Naive B cell (primary cell): ENCODE data around the gene RGCC. TPM values are rescaled to one million over a fixed set of nuclear protein-coding genes. Genes with fewer than 3 reads are reported as not detected.
"Not testable (repeated sequence)": the region's sequence is repeated elsewhere in the genome, so short reads cannot be mapped to it uniquely, and the experiment has no call there.

Experiments used
- ATAC-seq, 2 donors: fragments of 150-1000 bp; cut with Tn5 transposase; 2 replicates each; pipeline ENCODE4 v1.10.0; 2021; ENCODE audit warnings: low read depth in 2 of 2, mild to moderate bottlenecking in 2 of 2, moderate library complexity in 2 of 2
- DNase-seq: peaks from one replicate; pipeline ENCODE4 v3.0.0; 2022
- H3K27ac Mint-ChIP-seq, 6 donors: one replicate each; pipeline ENCODE4 v1.8.0; 2020 to 2022; ENCODE audit warnings: mild to moderate bottlenecking in 6 of 6, mixed read lengths in 6 of 6, moderate library complexity in 5 of 6, inconsistent platforms in 2 of 6
- H3K27me3 Mint-ChIP-seq, 3 donors: one replicate each; pipeline ENCODE4 v1.8.0; 2021 to 2022; ENCODE audit warnings: mixed read lengths in 3 of 3, mild to moderate bottlenecking in 1 of 3
- H3K36me3 Mint-ChIP-seq, 2 donors: one replicate each; pipeline ENCODE4 v1.8.0; 2020 to 2022; ENCODE audit warnings: mixed read lengths in 2 of 2, inconsistent platforms in 1 of 2, mild to moderate bottlenecking in 1 of 2
- H3K4me1 Mint-ChIP-seq, 3 donors: one replicate each; pipeline ENCODE4 v1.8.0; 2020 to 2022; ENCODE audit warnings: mixed read lengths in 3 of 3, inconsistent platforms in 1 of 3, mild to moderate bottlenecking in 1 of 3, moderate library complexity in 1 of 3
- H3K4me3 Mint-ChIP-seq, 8 donors: one replicate each; pipeline ENCODE4 v1.8.0; 2020 to 2022; ENCODE audit warnings: mild to moderate bottlenecking in 8 of 8, mixed read lengths in 8 of 8, moderate library complexity in 8 of 8, inconsistent platforms in 2 of 8
- H3K9me3 Mint-ChIP-seq, 7 donors: one replicate each; pipeline ENCODE4 v1.8.0; 2020 to 2022; ENCODE audit warnings: mixed read lengths in 7 of 7, mild to moderate bottlenecking in 5 of 7, inconsistent platforms in 2 of 7, moderate library complexity in 1 of 7
- polyA plus RNA-seq, 6 donors: library from polyadenylated mRNA; unstranded; fragments of 300-500 nt; fragmentation: Illumina TruSeq; gene quantifications; one replicate each; pipeline ENCODE4 v1.2.3, GENCODE V29; 2021; ENCODE audit warnings: low read depth in 6 of 6

Gene RGCC
- 1 to 10 TPM in 4 of 6 donors, under 1 TPM in 1, not detected in 1; 0.88 to 7.7 (median 2.5) TPM for polyA plus RNA-seq

- Mint-ChIP-seq H3K36me3 (no peaks in the 10 kb centered on the region), H3K27ac (peak within 1 kb of the TSS; percentile 83 to 96 (median 93)), H3K4me3 (peak within 1 kb of the TSS; percentile 61 to 86 (median 83)), H3K9me3 (peaks cover 0 to 2% (median 0%) of the 10 kb centered on the region in 7 donors), H3K27me3 (peaks cover 38 to 58% (median 46%) of the 10 kb centered on the region in 3 donors), H3K4me1 (peaks cover 15 to 26% (median 23%) of the 10 kb centered on the region in 3 donors)
- peak; percentile 71 to 78 for ATAC-seq
- peak; percentile 85 for DNase-seq
These were observed at the start of gene RGCC for GRCh38 chr13:41456768-41457588. RGCC (plus strand) TSS chr13:41457550; CDS start chr13:41457708, 158 bp downstream.

- H3K4me3 Mint-ChIP-seq = no peak overlapping the region
- H3K9me3 Mint-ChIP-seq = no peaks in the 10 kb centered on the region
- H3K36me3 Mint-ChIP-seq = no peaks in the 10 kb centered on the region
- ATAC-seq = no peak
- H3K4me1 Mint-ChIP-seq = no peaks in the 10 kb centered on the region
- no peak for DNase-seq
- H3K27me3 Mint-ChIP-seq = peaks cover 3 to 19% (median 11%) of the 10 kb centered on the region in 3 donors
- peak overlapping the region in 1 of 6 donors; percentile 58 for H3K27ac Mint-ChIP-seq
These were observed 49.2 kb upstream of the RGCC start for GRCh38 chr13:41408121-41408520.

GRCh38 chr13:41408746-41409145, 48.6 kb upstream of the RGCC start:
- no peak for ATAC-seq
- H3K27me3 Mint-ChIP-seq = peaks cover 3 to 19% (median 11%) of the 10 kb centered on the region in 3 donors
- no peaks in the 10 kb centered on the region for H3K9me3 Mint-ChIP-seq
- no peaks in the 10 kb centered on the region for H3K36me3 Mint-ChIP-seq
- no peak for DNase-seq
- H3K27ac Mint-ChIP-seq = no peak overlapping the region
- H3K4me1 Mint-ChIP-seq = no peaks in the 10 kb centered on the region
- H3K4me3 Mint-ChIP-seq = no peak overlapping the region

- DNase-seq = no peak
- Mint-ChIP-seq H3K9me3 (no peaks in the 10 kb centered on the region), H3K27ac (no peak overlapping the region), H3K36me3 (no peaks in the 10 kb centered on the region), H3K4me3 (no peak overlapping the region), H3K27me3 (peaks cover 3 to 19% (median 11%) of the 10 kb centered on the region in 3 donors), H3K4me1 (no peaks in the 10 kb centered on the region)
- no peak for ATAC-seq
These were observed 47.7 kb upstream of the RGCC start for GRCh38 chr13:41409611-41410010.

- Mint-ChIP-seq H3K9me3 (peaks cover 0 to 1% (median 0%) of the 10 kb centered on the region in 7 donors), H3K27me3 (peaks cover 3 to 19% (median 11%) of the 10 kb centered on the region in 3 donors), H3K4me1 (no peaks in the 10 kb centered on the region), H3K4me3 (no peak overlapping the region), H3K27ac (no peak overlapping the region), H3K36me3 (no peaks in the 10 kb centered on the region)
- ATAC-seq (no peak), DNase-seq (no peak)
These were observed 46.3 kb upstream of the RGCC start for GRCh38 chr13:41411060-41411459.

GRCh38 chr13:41411522-41411921, 45.8 kb upstream of the RGCC start:
- no peak for ATAC-seq
- peaks cover 0 to 1% (median 0%) of the 10 kb centered on the region in 7 donors for H3K9me3 Mint-ChIP-seq
- H3K4me3 Mint-ChIP-seq = no peak overlapping the region
- H3K36me3 Mint-ChIP-seq = no peaks in the 10 kb centered on the region
- DNase-seq = no peak
- H3K4me1 Mint-ChIP-seq = no peaks in the 10 kb centered on the region
- H3K27ac Mint-ChIP-seq = no peak overlapping the region
- peaks cover 3 to 19% (median 11%) of the 10 kb centered on the region in 3 donors for H3K27me3 Mint-ChIP-seq

- DNase-seq (no peak), ATAC-seq (no peak)
- Mint-ChIP-seq H3K27me3 (peaks cover 3 to 11% (median 11%) of the 10 kb centered on the region in 3 donors), H3K4me1 (no peaks in the 10 kb centered on the region), H3K27ac (peak overlapping the region in 2 of 6 donors; percentile 12 to 39), H3K36me3 (no peaks in the 10 kb centered on the region), H3K9me3 (peaks cover 0 to 3% (median 0%) of the 10 kb centered on the region in 7 donors), H3K4me3 (no peak overlapping the region)
These were observed 43.5 kb upstream of the RGCC start for GRCh38 chr13:41413872-41414271.

GRCh38 chr13:41416276-41416675, 41.1 kb upstream of the RGCC start:
- Mint-ChIP-seq H3K4me1 (no peaks in the 10 kb centered on the region), H3K4me3 (no peak overlapping the region), H3K36me3 (no peaks in the 10 kb centered on the region), H3K9me3 (peaks cover 0 to 3% (median 0%) of the 10 kb centered on the region in 7 donors), H3K27ac (no peak overlapping the region), H3K27me3 (peaks cover 0 to 8% (median 4%) of the 10 kb centered on the region in 3 donors)
- no peak for ATAC-seq
- DNase-seq = no peak

- Mint-ChIP-seq H3K9me3 (peaks cover 0 to 3% (median 0%) of the 10 kb centered on the region in 7 donors), H3K4me3 (no peak overlapping the region), H3K27me3 (peaks cover 0 to 8% (median 4%) of the 10 kb centered on the region in 3 donors), H3K27ac (no peak overlapping the region), H3K36me3 (no peaks in the 10 kb centered on the region), H3K4me1 (no peaks in the 10 kb centered on the region)
- ATAC-seq (no peak), DNase-seq (no peak)
These were observed 39.3 kb upstream of the RGCC start for GRCh38 chr13:41418027-41418426.

GRCh38 chr13:41418731-41419130, 38.6 kb upstream of the RGCC start:
- H3K36me3 Mint-ChIP-seq = no peaks in the 10 kb centered on the region
- no peaks in the 10 kb centered on the region for H3K4me1 Mint-ChIP-seq
- H3K9me3 Mint-ChIP-seq = peaks cover 0 to 3% (median 0%) of the 10 kb centered on the region in 7 donors
- H3K4me3 Mint-ChIP-seq = no peak overlapping the region
- peaks cover 4 to 11% (median 4%) of the 10 kb centered on the region in 3 donors for H3K27me3 Mint-ChIP-seq
- ATAC-seq = no peak
- H3K27ac Mint-ChIP-seq = peak overlapping the region in 1 of 6 donors; percentile 39
- DNase-seq = no peak

GRCh38 chr13:41419206-41419605, 38.1 kb upstream of the RGCC start:
- H3K36me3 Mint-ChIP-seq = no peaks in the 10 kb centered on the region
- no peak overlapping the region for H3K4me3 Mint-ChIP-seq
- H3K9me3 Mint-ChIP-seq = peaks cover 0 to 3% (median 0%) of the 10 kb centered on the region in 7 donors
- ATAC-seq (no peak), DNase-seq (no peak)
- H3K27me3 Mint-ChIP-seq = peaks cover 4 to 16% (median 8%) of the 10 kb centered on the region in 3 donors
- H3K4me1 Mint-ChIP-seq = no peaks in the 10 kb centered on the region
- peak overlapping the region in 1 of 6 donors; percentile 39 for H3K27ac Mint-ChIP-seq

- Mint-ChIP-seq H3K27me3 (peaks cover 6 to 19% (median 9%) of the 10 kb centered on the region in 3 donors), H3K4me1 (no peaks in the 10 kb centered on the region), H3K36me3 (no peaks in the 10 kb centered on the region), H3K9me3 (peaks cover 0 to 4% (median 0%) of the 10 kb centered on the region in 7 donors), H3K4me3 (no peak overlapping the region), H3K27ac (peak overlapping the region in 1 of 6 donors; percentile 29)
- no peak for DNase-seq
- ATAC-seq = no peak
These were observed 37.2 kb upstream of the RGCC start for GRCh38 chr13:41420146-41420545.

- H3K9me3 Mint-ChIP-seq, H3K4me3 Mint-ChIP-seq, H3K4me1 Mint-ChIP-seq, ATAC-seq, H3K27ac Mint-ChIP-seq, H3K36me3 Mint-ChIP-seq, DNase-seq: not testable (repeated sequence)
- H3K27me3 Mint-ChIP-seq = peaks cover 14 to 30% (median 18%) of the 10 kb centered on the region in 3 donors
These were observed 36.0 kb upstream of the RGCC start for GRCh38 chr13:41421330-41421729.

- not testable (repeated sequence) for H3K36me3 Mint-ChIP-seq, H3K4me1 Mint-ChIP-seq, H3K27ac Mint-ChIP-seq, DNase-seq, ATAC-seq, H3K4me3 Mint-ChIP-seq, H3K9me3 Mint-ChIP-seq
- H3K27me3 Mint-ChIP-seq = peaks cover 14 to 33% (median 19%) of the 10 kb centered on the region in 3 donors
These were observed 35.4 kb upstream of the RGCC start for GRCh38 chr13:41421983-41422382.
